ENCODE measurements around the gene KCNJ14.
A peak's percentile ranks its signal among the peaks of the same experiment; 100 is the strongest.

KCNJ14 gene

GRCh38 chr19:48455171-48455907, at the start of gene KCNJ14:
Gene KCNJ14, plus strand, starts transcription at chr19:48455574. Its CDS starts 6,151 bp downstream, at chr19:48461725.
- no peak for DNase-seq (ENCODE audit: low read depth in 2 of 2)

GRCh38 chr19:48405850-48406249, 49.5 kb upstream of the KCNJ14 start:
- DNase-seq (ENCODE audit: low read depth in 2 of 2), result no peak

- DNase-seq (ENCODE audit: low read depth in 2 of 2), result no peak
Measured at GRCh38 chr19:48413879-48414587, 41.3 kb upstream of the KCNJ14 start.

- DNase-seq (ENCODE audit: low read depth in 2 of 2), result no peak
Measured at GRCh38 chr19:48415395-48415794, 40.0 kb upstream of the KCNJ14 start.

GRCh38 chr19:48415806-48416221, 39.6 kb upstream of the KCNJ14 start:
- no peak for DNase-seq (ENCODE audit: low read depth in 2 of 2)

- no peak for DNase-seq (ENCODE audit: low read depth in 2 of 2)
Measured at GRCh38 chr19:48417421-48417820, 38.0 kb upstream of the KCNJ14 start.

- DNase-seq (ENCODE audit: low read depth in 2 of 2), result no peak
Measured at GRCh38 chr19:48418317-48419064, 36.9 kb upstream of the KCNJ14 start.

GRCh38 chr19:48419158-48419920, 36.0 kb upstream of the KCNJ14 start:
- DNase-seq (ENCODE audit: low read depth in 2 of 2), result no peak

- DNase-seq (ENCODE audit: low read depth in 2 of 2), result no peak
Measured at GRCh38 chr19:48421548-48421947, 33.8 kb upstream of the KCNJ14 start.

GRCh38 chr19:48424694-48425219, 30.6 kb upstream of the KCNJ14 start:
- peak; percentile 43 to 44 for DNase-seq (ENCODE audit: low read depth in 2 of 2)

GRCh38 chr19:48428670-48429069, 26.7 kb upstream of the KCNJ14 start:
- no peak for DNase-seq (ENCODE audit: low read depth in 2 of 2)

GRCh38 chr19:48433337-48433736, 22.0 kb upstream of the KCNJ14 start:
- no peak for DNase-seq (ENCODE audit: low read depth in 2 of 2)

GRCh38 chr19:48436586-48436985, 18.8 kb upstream of the KCNJ14 start:
- DNase-seq (ENCODE audit: low read depth in 2 of 2), result no peak

- no peak for DNase-seq (ENCODE audit: low read depth in 2 of 2)
Measured at GRCh38 chr19:48441360-48442050, 13.9 kb upstream of the KCNJ14 start.

- DNase-seq (ENCODE audit: low read depth in 2 of 2), result no peak
Measured at GRCh38 chr19:48442116-48443035, 13.0 kb upstream of the KCNJ14 start.

GRCh38 chr19:48443256-48443655, 12.1 kb upstream of the KCNJ14 start:
- DNase-seq (ENCODE audit: low read depth in 2 of 2), result no peak

- DNase-seq (ENCODE audit: low read depth in 2 of 2), result no peak
Measured at GRCh38 chr19:48443731-48444128, 11.6 kb upstream of the KCNJ14 start.

GRCh38 chr19:48444129-48444935, 11.0 kb upstream of the KCNJ14 start:
- no peak for DNase-seq (ENCODE audit: low read depth in 2 of 2)

- DNase-seq (ENCODE audit: low read depth in 2 of 2), result no peak
Measured at GRCh38 chr19:48444936-48445200, 10.5 kb upstream of the KCNJ14 start.
